HG02763 (cell line): ENCODE results near the gene MADCAM1.

Source experiments
- ATAC-seq: cut with Tn5 transposase; IDR thresholded peaks from one replicate; pipeline ENCODE4 v1.9.1; 2021; ENCODE audit warnings: mild to moderate bottlenecking, moderate library complexity; ENCODE audit not compliant: unreplicated experiment

The MADCAM1 gene

GRCh38 chr19:488505-489417 lies 7.5 kb upstream of the MADCAM1 start:
- peak; percentile 87 for ATAC-seq

DNA sequence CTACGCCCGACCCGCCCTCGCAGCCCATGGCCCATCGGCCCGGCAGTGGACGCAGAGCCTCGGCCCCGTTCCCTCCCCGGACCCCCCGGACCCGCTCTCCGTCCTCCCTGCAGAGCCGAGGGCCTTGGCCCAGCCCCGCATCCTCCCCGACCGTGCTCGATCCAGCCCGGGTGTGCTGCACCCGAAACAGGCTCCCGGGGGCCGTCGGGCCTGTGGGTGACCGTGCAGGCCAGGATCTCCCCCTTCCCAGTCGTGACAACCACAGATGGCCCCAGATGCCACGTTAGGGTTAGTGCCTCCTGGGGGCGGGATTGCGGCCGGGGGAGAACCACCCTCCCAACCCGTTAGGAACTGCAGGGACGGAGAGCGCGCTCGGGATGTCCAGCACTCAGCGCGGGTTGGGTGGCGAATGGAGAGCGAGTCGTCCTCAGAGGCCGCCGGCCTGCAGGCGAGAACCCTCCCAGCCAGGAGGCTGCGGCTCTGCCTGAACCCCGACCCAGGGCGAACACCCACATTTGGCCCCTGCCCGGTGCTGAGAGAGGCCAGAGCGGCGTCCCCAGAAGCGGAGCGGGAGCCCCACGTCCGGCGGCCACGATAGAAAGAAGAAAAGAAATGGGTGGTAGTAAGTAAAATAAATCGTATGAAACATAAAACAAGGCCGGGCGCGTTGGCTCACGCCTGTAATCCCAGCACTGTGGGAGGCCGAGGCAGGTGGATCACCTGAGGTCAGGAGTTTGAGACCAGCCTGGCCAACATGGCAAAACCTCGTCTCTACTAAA lies 6.7 kb upstream of the MADCAM1 start:
- no peak for ATAC-seq

GRCh38 chr19:491146-491741 lies 5.0 kb upstream of the MADCAM1 start:
- ATAC-seq: no peak

DNA sequence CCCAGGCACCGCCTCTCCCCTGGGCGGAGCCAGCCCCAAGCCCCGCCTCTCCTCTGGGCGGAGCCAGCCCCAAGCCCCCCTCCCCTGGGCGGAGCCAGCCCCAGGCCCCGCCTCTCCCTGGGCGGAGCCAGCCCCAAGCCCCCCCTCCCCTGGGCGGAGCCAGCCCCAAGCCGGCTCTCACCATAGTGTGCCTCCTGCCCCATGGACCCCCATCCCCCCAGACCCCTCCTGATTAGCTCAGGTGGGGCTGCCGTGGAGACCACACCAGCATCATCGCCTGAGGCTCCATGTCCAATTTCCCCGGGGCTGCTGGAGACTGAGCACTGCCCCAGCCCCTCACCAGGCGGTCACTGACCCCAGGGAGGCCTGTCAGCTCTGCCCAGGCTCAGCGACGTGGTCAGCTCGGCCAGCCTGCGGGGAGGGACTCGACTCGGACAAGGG lies 4.2 kb upstream of the MADCAM1 start:
- ATAC-seq: no peak

DNA sequence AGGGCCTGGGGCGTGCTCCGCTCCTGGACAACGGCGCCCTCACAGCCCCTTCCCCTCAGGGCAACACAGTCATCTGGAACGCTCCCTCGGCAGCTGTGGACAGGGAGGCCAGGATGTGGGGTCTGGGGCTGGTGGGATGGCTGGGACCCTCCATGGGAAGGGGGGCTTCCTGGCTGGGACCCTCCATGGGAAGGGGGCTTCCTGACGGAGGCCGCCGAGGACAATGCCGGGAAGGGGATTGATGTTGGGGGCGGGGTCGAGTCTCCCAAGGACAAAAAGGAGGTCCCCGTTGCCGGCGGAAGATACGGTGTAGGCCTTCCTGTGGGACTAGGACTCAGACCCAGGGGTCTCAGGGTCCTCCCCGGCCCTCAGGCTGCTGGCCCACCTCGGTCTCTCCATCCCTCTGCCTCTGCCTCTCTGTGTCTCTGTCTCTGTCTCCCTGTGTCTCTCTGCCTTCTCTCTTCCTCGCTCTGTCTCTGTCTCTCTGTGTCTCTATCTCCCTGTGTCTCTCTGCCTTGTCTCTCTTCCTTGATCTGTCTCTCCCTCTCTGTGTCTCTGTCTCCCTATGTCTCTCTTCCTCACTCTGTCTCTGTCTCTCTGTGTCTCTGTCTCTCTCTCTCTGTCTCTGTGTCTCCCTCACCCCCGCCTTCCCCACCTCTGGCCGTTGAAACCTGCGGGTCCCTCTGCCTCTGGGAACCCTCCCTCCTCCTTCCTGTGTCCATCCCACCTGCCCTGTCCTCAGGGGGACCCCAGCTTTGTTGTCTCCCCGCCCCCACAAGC lies 2.7 kb upstream of the MADCAM1 start:
- ATAC-seq: no peak

GRCh38 chr19:494171-495080 lies 1.9 kb upstream of the MADCAM1 start:
- no peak for ATAC-seq

- ATAC-seq: no peak
Measured at GRCh38 chr19:495081-495401, 1.2 kb upstream of the MADCAM1 start.

GRCh38 chr19:495402-496111 lies 729 bp upstream of the MADCAM1 start:
- ATAC-seq: no peak

GRCh38 chr19:496986-497385 lies 700 bp downstream of the MADCAM1 start:
- no peak for ATAC-seq

GRCh38 chr19:497491-497868 lies 1.2 kb downstream of the MADCAM1 start:
- no peak for ATAC-seq

DNA sequence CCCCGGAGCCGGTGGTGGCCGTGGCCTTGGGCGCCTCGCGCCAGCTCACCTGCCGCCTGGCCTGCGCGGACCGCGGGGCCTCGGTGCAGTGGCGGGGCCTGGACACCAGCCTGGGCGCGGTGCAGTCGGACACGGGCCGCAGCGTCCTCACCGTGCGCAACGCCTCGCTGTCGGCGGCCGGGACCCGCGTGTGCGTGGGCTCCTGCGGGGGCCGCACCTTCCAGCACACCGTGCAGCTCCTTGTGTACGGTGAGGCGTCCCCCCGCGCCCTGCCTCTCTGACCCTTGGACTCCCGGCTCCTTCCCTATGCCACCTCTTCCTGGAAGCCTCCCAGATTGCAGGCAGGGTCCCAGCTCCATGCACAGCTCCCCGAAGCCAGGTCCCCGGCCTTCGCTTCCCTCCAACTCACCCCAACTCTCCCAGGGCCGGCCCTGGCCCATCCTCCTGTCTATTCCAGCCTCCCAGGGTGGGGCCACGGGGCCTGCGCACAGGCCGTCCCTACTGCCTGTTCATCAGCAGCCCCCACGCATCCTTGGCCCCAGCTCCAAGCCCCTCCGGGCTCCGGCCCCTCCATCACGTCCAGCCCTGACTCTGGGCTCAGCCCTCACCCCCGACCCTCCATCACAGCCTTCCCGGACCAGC lies 1.7 kb downstream of the MADCAM1 start:
- no peak for ATAC-seq

GRCh38 chr19:498511-498891 lies 2.2 kb downstream of the MADCAM1 start:
- no peak for ATAC-seq

DNA sequence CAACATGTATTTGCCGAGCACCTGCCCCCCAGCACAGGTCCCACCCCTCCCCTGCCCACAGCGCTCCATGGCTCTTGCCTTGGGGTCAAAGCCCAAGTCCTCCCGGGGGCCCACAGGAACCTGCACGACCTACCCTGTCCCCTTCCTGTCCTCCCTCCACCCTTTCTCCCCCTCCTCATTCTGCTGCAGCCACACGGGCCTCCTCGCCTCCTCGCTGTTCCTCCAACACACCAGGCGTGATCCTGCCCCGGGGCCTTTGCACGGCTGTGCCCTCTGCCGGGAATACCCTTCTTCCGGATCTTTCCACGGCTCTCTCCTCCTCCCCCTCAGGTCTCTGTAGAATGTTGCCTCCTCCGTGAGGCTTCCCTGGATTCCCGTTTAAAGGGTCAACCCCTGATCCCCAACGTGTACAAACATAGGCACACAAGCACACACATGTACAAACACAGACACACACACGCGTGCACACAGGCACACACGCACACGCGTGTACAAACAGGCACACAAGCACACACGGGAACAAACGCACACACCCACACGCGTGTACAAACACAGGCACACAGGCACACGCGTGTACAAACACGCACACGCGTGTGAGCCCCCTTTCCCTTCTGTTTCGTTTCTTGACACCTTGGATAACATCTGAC lies 2.8 kb downstream of the MADCAM1 start:
- ATAC-seq: no peak

- ATAC-seq: no peak
Measured at GRCh38 chr19:501646-502045, 5.4 kb downstream of the MADCAM1 start.

GRCh38 chr19:504616-505015 lies 8.3 kb downstream of the MADCAM1 start:
- no peak for ATAC-seq

DNA sequence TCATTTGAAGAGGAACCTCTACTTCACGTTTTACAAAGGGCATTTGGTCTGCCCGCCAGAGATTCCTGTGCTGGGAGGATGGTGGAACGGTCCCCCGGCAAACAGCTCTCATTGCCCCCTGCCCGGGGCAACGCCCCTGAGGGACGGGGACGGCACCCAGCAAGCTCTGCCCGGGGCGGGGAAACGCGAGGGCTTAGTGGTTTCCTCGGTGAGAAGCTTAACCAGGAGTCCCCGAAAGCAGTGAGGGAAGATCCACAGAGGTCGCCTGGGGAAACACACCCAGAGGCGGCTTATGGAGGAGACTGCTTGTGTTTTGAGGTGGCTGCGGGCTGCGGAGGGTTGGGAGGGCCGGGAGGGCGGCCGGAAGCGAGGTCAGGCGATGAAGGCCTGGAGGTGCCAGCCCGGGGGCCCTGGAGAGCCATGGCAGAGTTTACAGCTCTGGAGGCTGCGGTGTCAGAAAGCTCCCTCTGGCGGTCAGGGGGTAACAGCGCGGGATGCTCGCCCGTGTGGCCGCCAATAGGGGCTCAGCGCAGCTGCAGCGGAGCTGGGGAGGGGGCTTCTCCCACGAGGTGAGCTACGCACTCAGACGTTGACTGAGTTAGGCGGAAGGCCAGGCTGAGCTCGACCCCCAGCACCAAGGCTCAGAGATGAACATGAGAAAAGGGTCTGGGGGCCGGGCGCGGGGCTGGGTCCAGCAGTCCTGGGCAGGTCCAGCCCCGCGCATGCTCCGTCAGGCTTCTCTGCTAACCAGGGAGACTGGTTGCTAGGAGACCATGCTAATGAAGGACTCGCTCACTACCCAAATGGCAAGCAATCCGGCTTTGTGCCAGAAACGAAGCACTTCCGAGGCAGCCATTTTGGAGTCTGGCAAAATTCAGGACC lies 10.4 kb downstream of the MADCAM1 start:
- peak; percentile 69 for ATAC-seq
